ENCODE results near the gene FBXO11.
"Not testable (repeated sequence)": the region's sequence is repeated elsewhere in the genome, so short reads cannot be mapped to it uniquely, and the experiment has no call there.

Gene FBXO11

DNA sequence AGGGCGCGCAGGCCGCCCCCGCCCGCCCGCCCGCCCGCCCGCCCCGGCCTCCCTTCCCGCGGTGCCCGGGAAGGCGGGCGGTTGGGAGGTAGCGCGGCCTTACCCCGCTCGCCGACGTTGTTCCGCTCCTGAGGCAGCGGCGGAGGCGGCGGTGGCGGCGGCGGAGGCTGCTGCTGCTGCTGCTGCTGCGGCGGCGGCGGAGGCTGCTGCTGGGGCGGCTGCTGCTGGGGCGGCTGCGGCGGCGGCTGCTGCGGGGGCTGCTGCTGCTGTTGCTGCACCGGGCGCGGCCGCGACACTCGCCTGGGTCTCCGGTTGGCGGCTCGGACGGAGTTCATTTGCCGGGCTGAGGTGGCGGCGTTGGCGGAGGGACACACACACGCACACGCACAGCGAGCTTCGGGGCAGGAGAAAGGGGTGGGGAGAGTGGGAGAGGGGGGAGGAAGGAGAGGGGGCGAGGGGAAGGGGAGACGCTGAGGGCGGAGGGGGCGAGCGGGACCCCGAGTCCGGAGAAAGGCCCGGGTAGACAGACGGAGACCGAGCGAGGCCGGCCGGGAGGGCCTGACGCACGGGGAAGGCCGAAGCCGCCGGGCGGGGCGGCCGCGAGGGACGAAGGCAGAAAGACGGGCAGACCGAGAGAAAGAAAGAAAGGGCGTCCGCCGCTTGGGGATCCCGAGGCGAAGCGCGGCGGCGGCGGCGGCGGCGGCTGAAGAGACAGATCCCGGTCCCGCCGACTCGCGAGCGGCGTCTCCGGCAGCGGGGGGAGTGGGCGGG, 727 bp downstream of the FBXO11 start:
- H3K4me3 ChIP-seq (ENCODE audit: low read length), result peak overlapping the region; percentile 74
- DNase-seq (ENCODE audit: low read depth), result peak; percentile 67
- TF ChIP-seq, protein P1, sequence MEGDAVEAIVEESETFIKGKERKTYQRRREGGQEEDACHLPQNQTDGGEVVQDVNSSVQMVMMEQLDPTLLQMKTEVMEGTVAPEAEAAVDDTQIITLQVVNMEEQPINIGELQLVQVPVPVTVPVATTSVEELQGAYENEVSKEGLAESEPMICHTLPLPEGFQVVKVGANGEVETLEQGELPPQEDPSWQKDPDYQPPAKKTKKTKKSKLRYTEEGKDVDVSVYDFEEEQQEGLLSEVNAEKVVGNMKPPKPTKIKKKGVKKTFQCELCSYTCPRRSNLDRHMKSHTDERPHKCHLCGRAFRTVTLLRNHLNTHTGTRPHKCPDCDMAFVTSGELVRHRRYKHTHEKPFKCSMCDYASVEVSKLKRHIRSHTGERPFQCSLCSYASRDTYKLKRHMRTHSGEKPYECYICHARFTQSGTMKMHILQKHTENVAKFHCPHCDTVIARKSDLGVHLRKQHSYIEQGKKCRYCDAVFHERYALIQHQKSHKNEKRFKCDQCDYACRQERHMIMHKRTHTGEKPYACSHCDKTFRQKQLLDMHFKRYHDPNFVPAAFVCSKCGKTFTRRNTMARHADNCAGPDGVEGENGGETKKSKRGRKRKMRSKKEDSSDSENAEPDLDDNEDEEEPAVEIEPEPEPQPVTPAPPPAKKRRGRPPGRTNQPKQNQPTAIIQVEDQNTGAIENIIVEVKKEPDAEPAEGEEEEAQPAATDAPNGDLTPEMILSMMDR (IDR thresholded peaks at IDR 0.05; ENCODE audit: insufficient read depth, low read depth, low read length, missing control alignments), result no peak

GRCh38 chr2:47903781-47904490, 2.4 kb downstream of the FBXO11 start:
- DNase-seq (ENCODE audit: low read depth), result no peak
- TF ChIP-seq, protein P1 (IDR thresholded peaks at IDR 0.05; ENCODE audit: insufficient read depth, low read depth, low read length, missing control alignments), result no peak
- peak overlapping the region; percentile 74 for H3K4me3 ChIP-seq (ENCODE audit: low read length)

DNA sequence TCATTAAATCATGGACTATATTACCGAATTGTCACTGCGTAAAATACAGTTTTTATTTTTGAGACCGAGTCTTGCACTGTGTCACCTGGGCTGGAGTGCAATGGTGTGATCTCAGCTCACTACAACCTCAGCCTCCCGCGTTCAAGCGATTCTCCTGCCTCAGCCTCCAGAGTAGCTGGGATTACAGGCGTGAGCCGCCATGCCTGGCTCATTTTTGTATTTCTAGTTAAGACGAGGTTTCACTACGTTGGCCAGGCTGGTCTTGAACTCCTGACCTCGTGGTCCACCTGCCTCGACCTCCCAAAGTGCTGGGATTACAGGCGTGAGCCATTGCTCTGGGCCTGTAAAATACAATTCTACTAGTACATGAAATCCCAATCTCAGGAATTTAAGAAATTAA, 4.4 kb downstream of the FBXO11 start:
- DNase-seq (ENCODE audit: low read depth); H3K4me3 ChIP-seq (ENCODE audit: low read length): not testable (repeated sequence)

DNA sequence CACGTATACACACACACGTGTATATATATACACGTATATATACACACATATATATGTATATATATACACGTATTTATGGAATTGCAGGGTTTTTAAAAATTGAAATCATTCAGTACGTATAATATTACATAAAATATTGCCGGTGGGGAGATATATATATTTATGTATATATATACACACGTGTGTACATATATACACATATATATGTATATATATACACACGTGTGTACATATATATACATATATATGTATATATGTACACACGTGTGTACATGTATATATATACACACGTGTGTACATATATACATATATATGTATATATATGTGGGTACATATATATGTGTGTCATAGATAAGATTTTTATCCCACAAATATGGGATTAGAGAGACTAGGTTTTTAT, 5.4 kb downstream of the FBXO11 start:
- no peak for DNase-seq (ENCODE audit: low read depth)
- H3K4me3 ChIP-seq (ENCODE audit: low read length), result no peak overlapping the region
- TF ChIP-seq, protein P1 (IDR thresholded peaks at IDR 0.05; ENCODE audit: insufficient read depth, low read depth, low read length, missing control alignments), result no peak

- TF ChIP-seq, protein P1 (IDR thresholded peaks at IDR 0.05; ENCODE audit: insufficient read depth, low read depth, low read length, missing control alignments), result no peak
- no peak overlapping the region for H3K4me3 ChIP-seq (ENCODE audit: low read length)
- DNase-seq (ENCODE audit: low read depth), result no peak
These were observed 6.1 kb downstream of the FBXO11 start for GRCh38 chr2:47899915-47900816.

DNA sequence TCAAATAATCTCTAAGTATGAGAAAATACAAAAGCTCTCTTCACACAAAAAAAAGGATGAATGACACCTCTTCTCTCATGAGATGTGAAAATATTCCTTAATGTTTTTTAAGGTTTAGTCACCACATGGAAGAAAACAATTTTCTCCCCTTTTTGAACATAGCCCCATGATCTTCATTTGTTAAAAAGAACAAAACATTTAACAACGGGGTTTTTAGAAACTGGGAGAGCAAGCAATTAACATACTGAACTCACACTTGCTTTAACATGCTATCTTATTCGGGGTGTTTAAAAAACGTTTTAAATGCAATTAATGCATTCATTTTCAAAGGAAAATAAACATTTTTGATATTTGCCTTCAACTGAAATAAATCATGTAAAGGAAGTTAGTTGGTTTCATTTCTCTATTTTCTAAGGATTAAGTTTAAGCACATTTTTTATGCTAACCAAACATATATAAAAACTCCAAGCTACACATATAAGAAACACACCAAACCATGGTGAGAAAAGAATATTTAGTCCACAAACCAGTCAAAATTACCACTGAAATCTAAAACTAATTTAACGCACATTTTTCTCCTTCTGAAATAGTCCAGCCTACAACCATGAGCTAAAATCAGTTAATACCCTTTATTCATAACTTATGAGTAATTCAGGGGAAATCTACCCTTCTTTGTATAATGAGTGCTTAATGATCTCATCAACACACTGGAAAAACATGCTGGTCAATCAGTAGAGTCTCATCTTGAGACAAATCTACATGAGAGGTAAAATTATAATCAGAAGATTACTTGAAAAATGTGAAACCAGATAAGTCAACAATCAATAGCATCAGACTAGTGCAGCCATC, 8.2 kb downstream of the FBXO11 start:
- DNase-seq (ENCODE audit: low read depth), result peak; percentile 68
- H3K4me3 ChIP-seq (ENCODE audit: low read length), result no peak overlapping the region
- TF ChIP-seq, protein P1 (IDR thresholded peaks at IDR 0.05; ENCODE audit: insufficient read depth, low read depth, low read length, missing control alignments), result no peak

DNA sequence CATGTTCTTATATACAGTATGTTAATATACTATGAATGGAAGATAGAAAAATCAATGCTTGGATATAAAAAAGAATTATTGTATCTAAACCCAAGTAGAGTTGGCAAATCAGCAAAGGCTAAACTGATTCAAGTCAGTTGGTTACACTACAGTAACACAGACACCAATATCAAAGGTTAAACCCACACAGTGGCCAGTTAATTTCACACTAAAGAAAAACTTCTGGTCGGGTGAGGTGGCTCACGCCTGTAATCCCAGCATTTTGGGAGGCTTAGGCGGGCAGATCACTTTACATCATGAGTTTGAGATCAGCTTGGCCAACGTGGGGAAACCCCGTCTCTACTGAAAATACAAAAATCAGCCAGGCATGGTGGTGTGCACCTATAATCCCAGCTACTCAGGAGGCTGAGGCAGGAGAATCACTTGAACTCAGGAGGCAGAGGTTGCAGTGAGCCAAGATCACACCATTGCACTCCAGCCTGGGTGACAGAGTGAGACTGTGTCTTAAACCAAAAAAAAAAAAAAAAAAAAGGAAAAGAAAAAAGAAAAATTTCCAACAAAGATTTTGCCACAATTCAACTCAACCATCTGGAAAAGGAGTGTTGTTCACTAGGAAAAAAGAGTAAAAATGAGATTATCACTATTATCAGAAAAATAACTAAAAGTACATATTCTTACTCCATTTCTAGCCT, 9.0 kb downstream of the FBXO11 start:
- H3K4me3 ChIP-seq (ENCODE audit: low read length); DNase-seq (ENCODE audit: low read depth): not testable (repeated sequence)
